SK-N-SH treated with all-trans-retinoic acid at 6 μM for 48 hours (cell line): ENCODE results near the gene CD48.

Source experiments
- ATAC-seq: fragments of 200-7000 bp; cut with Tn5 transposase; 3 replicates; pipeline ENCODE4 v1.9.1; 2020; ENCODE audit warnings: mild to moderate bottlenecking, moderate library complexity
- ARNTL ChIP-seq: fragments of 450-650 bp; formaldehyde crosslinking; IDR thresholded peaks from 2 replicates; pipeline ENCODE4 v1.5.0; 2020; ENCODE audit warnings: low read depth, mild to moderate bottlenecking, moderate library complexity, borderline replicate concordance
- BACH2 ChIP-seq: fragments of 250-450 bp; sonication (Bioruptor Pico); IDR thresholded peaks from 2 replicates; pipeline ENCODE4 v1.9.0; 2021; ENCODE audit warnings: mild to moderate bottlenecking, borderline replicate concordance
- CREB5 ChIP-seq: fragments of 250-450 bp; sonication (Bioruptor Pico); IDR thresholded peaks from 2 replicates; pipeline ENCODE4 v1.5.1; 2020; ENCODE audit warnings: low read depth, mild to moderate bottlenecking, moderate library complexity
- CSDC2 ChIP-seq: fragments of 250-450 bp; sonication (Bioruptor Pico); IDR thresholded peaks from 2 replicates; pipeline ENCODE4 v1.5.0; 2020; ENCODE audit warnings: mild to moderate bottlenecking, moderate library complexity
- CSRNP3 ChIP-seq: fragments of 250-450 bp; sonication (Bioruptor Pico); IDR thresholded peaks from 2 replicates; pipeline ENCODE4 v1.5.1; 2021; ENCODE audit warnings: mild to moderate bottlenecking, moderate library complexity
- ESRRG ChIP-seq: fragments of 250-450 bp; sonication (Bioruptor Pico); IDR thresholded peaks from 2 replicates; pipeline ENCODE4 v1.6.1; 2021; ENCODE audit warnings: mild to moderate bottlenecking
- GLIS3 ChIP-seq: fragments of 250-450 bp; sonication (Bioruptor Pico); IDR thresholded peaks from 2 replicates; pipeline ENCODE4 v1.5.0; 2020; ENCODE audit warnings: mild to moderate bottlenecking, moderate library complexity
- ISL1 ChIP-seq: fragments of 250-450 bp; sonication (Bioruptor Pico); IDR thresholded peaks from 2 replicates; pipeline ENCODE4 v2.1.2; 2022; ENCODE audit warnings: mild to moderate bottlenecking, moderate library complexity
- OSR1 ChIP-seq: fragments of 250-450 bp; sonication (Bioruptor Pico); IDR thresholded peaks from 2 replicates; pipeline ENCODE4 v1.8.0; 2022; ENCODE audit warnings: moderate library complexity, mild to moderate bottlenecking, inconsistent platforms
- PATZ1 ChIP-seq: fragments of 250-450 bp; sonication (Bioruptor Pico); IDR thresholded peaks from 2 replicates; pipeline ENCODE4 v1.8.0; 2020; ENCODE audit warnings: mild to moderate bottlenecking, moderate library complexity, borderline replicate concordance
- POU6F1 ChIP-seq: fragments of 250-450 bp; sonication (Bioruptor Pico); IDR thresholded peaks from 2 replicates; pipeline ENCODE4 v1.8.0; 2021; ENCODE audit warnings: low read depth, mild to moderate bottlenecking, moderate library complexity, borderline replicate concordance
- PPARA ChIP-seq: fragments of 250-450 bp; sonication (Bioruptor Pico); IDR thresholded peaks from 2 replicates; pipeline ENCODE4 v1.5.0; 2020; ENCODE audit warnings: mild to moderate bottlenecking, borderline replicate concordance
- RARB ChIP-seq: fragments of 250-450 bp; sonication (Bioruptor Pico); IDR thresholded peaks from 2 replicates; pipeline ENCODE4 v1.8.0; 2021; ENCODE audit warnings: mild to moderate bottlenecking, moderate library complexity
- SNAI2 ChIP-seq: fragments of 250-450 bp; sonication (Bioruptor Pico); IDR thresholded peaks from 2 replicates; pipeline ENCODE4 v1.5.0; 2020; ENCODE audit warnings: mild to moderate bottlenecking, moderate library complexity
- TCF4 ChIP-seq: fragments of 250-450 bp; sonication (Bioruptor Pico); IDR thresholded peaks from 2 replicates; pipeline ENCODE4 v1.8.0; 2021; ENCODE audit warnings: mild to moderate bottlenecking, moderate library complexity, borderline replicate concordance
- TOX ChIP-seq: fragments of 250-450 bp; sonication (Bioruptor Pico); IDR thresholded peaks from 2 replicates; pipeline ENCODE4 v1.8.0; 2021; ENCODE audit warnings: mild to moderate bottlenecking, moderate library complexity, borderline replicate concordance
- TSHZ2 ChIP-seq: fragments of 250-450 bp; sonication (Bioruptor Pico); IDR thresholded peaks from 2 replicates; pipeline ENCODE4 v1.5.0; 2020; ENCODE audit warnings: mild to moderate bottlenecking, moderate library complexity
- ZC3H10 ChIP-seq: fragments of 250-450 bp; sonication (Bioruptor Pico); IDR thresholded peaks from 2 replicates; pipeline ENCODE4 v1.5.1; 2021; ENCODE audit warnings: mild to moderate bottlenecking, moderate library complexity
- ZFP3 ChIP-seq: fragments of 250-450 bp; sonication (Bioruptor Pico); IDR thresholded peaks from 2 replicates; pipeline ENCODE4 v1.5.0; 2020; ENCODE audit warnings: mild to moderate bottlenecking, moderate library complexity
- ZFP30 ChIP-seq: fragments of 450-650 bp; formaldehyde crosslinking; IDR thresholded peaks from 2 replicates; pipeline ENCODE4 v1.5.0; 2022; ENCODE audit warnings: mild to moderate bottlenecking, moderate library complexity
- ZNF70 ChIP-seq: fragments of 450-650 bp; formaldehyde crosslinking; IDR thresholded peaks from 2 replicates; pipeline ENCODE4 v1.5.0; 2020; ENCODE audit warnings: mild to moderate bottlenecking, moderate library complexity
- ZNF8 ChIP-seq: fragments of 450-650 bp; formaldehyde crosslinking; IDR thresholded peaks from 2 replicates; pipeline ENCODE4 v1.5.0; 2020; ENCODE audit warnings: mild to moderate bottlenecking, moderate library complexity

CD48 gene

GRCh38 chr1:160711276-160711601 is 383 bp downstream of the CD48 start:
- no peak for ATAC-seq
- no peak for TF ChIP-seq PPARA (CRISPR knock-in tag)

- ATAC-seq, result no peak
- TF ChIP-seq ZFP30 (CRISPR knock-in tag) (no peak), ISL1 (no peak), BACH2 (CRISPR knock-in tag) (no peak), TOX (no peak), ZC3H10 (CRISPR knock-in tag) (no peak), ESRRG (CRISPR knock-in tag) (no peak), ZNF8 (CRISPR knock-in tag) (no peak), CSRNP3 (CRISPR knock-in tag) (no peak), CSDC2 (CRISPR knock-in tag) (no peak), CREB5 (CRISPR knock-in tag) (no peak), SNAI2 (CRISPR knock-in tag) (no peak), PPARA (CRISPR knock-in tag) (no peak), ZFP3 (CRISPR knock-in tag) (no peak), GLIS3 (no peak), TSHZ2 (CRISPR knock-in tag) (no peak), RARB (CRISPR knock-in tag) (no peak)
- TF ChIP-seq, all 23 proteins: peak for 0
These were observed 937 bp downstream of the CD48 start for GRCh38 chr1:160710517-160711252.

GRCh38 chr1:160709715-160710114 is 1.9 kb downstream of the CD48 start:
- TF ChIP-seq BACH2 (CRISPR knock-in tag), result no peak
- no peak for TF ChIP-seq TCF4 (CRISPR knock-in tag)
- no peak for TF ChIP-seq ARNTL
- TF ChIP-seq ZC3H10 (CRISPR knock-in tag), result no peak
- TF ChIP-seq GLIS3, result no peak
- no peak for TF ChIP-seq PATZ1
- TF ChIP-seq CSRNP3 (CRISPR knock-in tag), result no peak
- TF ChIP-seq POU6F1 (CRISPR knock-in tag), result no peak
- TF ChIP-seq OSR1, result no peak
- TF ChIP-seq ESRRG (CRISPR knock-in tag), result no peak
- TF ChIP-seq ZNF70 (CRISPR knock-in tag), result no peak
- ATAC-seq, result no peak
